ENCODE results near the gene PRPSAP2. TPM values are rescaled to one million over a fixed set of nuclear protein-coding genes. Genes with fewer than 3 reads are reported as not detected.
A peak's percentile ranks its signal among the peaks of the same experiment; 100 is the strongest.

PRPSAP2 gene
- polyA plus RNA-seq, 1 donor: 49.5 TPM

DNA sequence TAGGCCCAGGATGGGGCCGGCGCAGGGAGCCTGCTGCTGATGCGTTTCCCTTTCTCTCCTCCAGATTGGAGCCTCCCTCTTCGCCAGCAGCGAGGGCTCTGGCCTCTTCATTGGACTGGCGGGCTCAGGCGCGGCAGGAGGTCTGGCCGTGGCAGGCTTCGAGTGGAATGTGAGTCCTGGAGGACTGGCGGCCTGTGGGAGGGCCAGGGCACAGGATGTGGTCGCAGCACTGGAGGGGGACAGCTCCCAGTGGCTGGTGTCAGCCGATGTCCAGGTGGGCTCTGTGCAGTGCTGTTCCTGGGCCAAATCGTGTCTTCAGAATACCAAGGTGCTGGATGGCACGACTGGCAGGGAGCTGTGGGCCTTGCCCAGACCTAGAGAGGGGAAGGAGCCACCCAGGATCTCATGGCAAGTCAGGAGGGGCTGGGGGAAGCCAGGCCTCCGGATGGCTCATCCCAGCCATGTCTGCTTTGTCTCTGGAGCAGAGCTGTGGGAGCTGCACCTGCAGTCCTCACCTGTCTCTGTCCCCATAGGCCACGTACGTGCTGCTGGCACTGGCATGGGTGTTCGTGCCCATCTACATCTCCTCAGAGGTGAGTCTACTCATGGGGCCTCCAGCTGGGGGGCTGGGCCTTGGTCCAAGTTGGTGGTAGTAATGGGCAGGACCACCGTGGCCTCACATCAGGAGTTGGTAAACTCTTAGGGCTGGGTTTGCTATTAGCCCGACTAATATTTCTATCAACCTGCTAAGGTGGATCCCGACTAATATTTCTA is 101.3 kb downstream of the PRPSAP2 start:
- H3K9me3 ChIP-seq (ENCODE audit: control insufficient read depth, low read depth, low read length): peaks cover 2% of the 10 kb centered on the region
- H3K4me1 ChIP-seq (ENCODE audit: control insufficient read depth, insufficient read depth, low read length): peaks cover 34% of the 10 kb centered on the region
- no peaks in the 10 kb centered on the region for H3K36me3 ChIP-seq (ENCODE audit: control insufficient read depth, insufficient read depth, low read length)
- no peak overlapping the region for H3K4me3 ChIP-seq (ENCODE audit: low read length)
- peak in 1 of 2 donors; percentile 2 for DNase-seq
- 100% methylated on average over 1 of the region's 22 CpGs for WGBS (ENCODE audit: insufficient coverage, low lambda C conversion rate)
- H3K27ac ChIP-seq (ENCODE audit: low read length): no peak overlapping the region
- H3K27me3 ChIP-seq (ENCODE audit: control insufficient read depth, insufficient read depth, low read length): no peaks in the 10 kb centered on the region

DNA sequence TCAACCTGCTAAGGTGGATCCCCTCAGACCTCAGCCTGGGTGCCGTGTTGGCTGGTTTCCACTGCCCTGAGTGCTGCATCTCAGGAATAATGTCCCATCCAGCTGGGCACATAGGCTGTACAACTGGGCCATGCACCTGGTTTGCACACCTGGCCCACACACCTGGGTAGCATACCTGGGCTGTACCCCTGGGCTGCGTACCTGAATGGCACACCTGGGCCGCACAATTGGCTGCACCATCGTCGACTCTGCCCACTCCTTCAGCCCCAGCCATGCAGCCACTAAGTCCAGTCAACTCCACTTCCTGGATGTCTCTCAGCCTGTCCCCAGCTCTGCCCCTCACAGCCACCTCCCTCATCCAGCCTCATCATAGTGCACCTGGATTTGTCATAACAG is 101.9 kb downstream of the PRPSAP2 start:
- DNase-seq: peak in 1 of 2 donors; percentile 1
- no peaks in the 10 kb centered on the region for H3K27me3 ChIP-seq (ENCODE audit: control insufficient read depth, insufficient read depth, low read length)
- WGBS (ENCODE audit: insufficient coverage, low lambda C conversion rate): no CpG with 5 or more reads among the region's 5 CpGs
- H3K9me3 ChIP-seq (ENCODE audit: control insufficient read depth, low read depth, low read length): peaks cover 2% of the 10 kb centered on the region
- H3K27ac ChIP-seq (ENCODE audit: low read length): no peak overlapping the region
- H3K4me3 ChIP-seq (ENCODE audit: low read length): no peak overlapping the region
- no peaks in the 10 kb centered on the region for H3K36me3 ChIP-seq (ENCODE audit: control insufficient read depth, insufficient read depth, low read length)
- peaks cover 37% of the 10 kb centered on the region for H3K4me1 ChIP-seq (ENCODE audit: control insufficient read depth, insufficient read depth, low read length)

DNA sequence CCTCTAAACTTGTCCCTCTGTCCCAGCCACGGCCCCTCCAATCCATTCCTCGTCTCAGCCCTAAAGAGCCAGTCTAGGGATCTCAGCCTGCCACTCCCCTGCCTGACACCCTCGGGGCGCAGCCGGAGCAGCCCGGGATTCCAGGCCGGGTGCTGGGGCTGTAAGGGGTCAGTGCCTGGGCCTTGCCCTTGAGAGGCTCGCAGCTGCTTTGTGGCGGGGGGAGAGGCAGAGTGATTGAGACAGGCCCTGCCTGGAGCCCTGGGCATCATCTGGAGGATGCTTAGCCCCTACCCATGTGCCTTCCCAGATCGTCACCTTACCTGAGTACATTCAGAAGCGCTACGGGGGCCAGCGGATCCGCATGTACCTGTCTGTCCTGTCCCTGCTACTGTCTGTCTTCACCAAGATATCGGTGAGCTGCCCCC is 102.3 kb downstream of the PRPSAP2 start:
- no CpG with 5 or more reads among the region's 15 CpGs for WGBS (ENCODE audit: insufficient coverage, low lambda C conversion rate)
- H3K36me3 ChIP-seq (ENCODE audit: control insufficient read depth, insufficient read depth, low read length): no peaks in the 10 kb centered on the region
- no peak overlapping the region for H3K4me3 ChIP-seq (ENCODE audit: low read length)
- no peaks in the 10 kb centered on the region for H3K27me3 ChIP-seq (ENCODE audit: control insufficient read depth, insufficient read depth, low read length)
- peaks cover 37% of the 10 kb centered on the region for H3K4me1 ChIP-seq (ENCODE audit: control insufficient read depth, insufficient read depth, low read length)
- no peak for DNase-seq
- H3K27ac ChIP-seq (ENCODE audit: low read length): no peak overlapping the region
- H3K9me3 ChIP-seq (ENCODE audit: control insufficient read depth, low read depth, low read length): peaks cover 2% of the 10 kb centered on the region

DNA sequence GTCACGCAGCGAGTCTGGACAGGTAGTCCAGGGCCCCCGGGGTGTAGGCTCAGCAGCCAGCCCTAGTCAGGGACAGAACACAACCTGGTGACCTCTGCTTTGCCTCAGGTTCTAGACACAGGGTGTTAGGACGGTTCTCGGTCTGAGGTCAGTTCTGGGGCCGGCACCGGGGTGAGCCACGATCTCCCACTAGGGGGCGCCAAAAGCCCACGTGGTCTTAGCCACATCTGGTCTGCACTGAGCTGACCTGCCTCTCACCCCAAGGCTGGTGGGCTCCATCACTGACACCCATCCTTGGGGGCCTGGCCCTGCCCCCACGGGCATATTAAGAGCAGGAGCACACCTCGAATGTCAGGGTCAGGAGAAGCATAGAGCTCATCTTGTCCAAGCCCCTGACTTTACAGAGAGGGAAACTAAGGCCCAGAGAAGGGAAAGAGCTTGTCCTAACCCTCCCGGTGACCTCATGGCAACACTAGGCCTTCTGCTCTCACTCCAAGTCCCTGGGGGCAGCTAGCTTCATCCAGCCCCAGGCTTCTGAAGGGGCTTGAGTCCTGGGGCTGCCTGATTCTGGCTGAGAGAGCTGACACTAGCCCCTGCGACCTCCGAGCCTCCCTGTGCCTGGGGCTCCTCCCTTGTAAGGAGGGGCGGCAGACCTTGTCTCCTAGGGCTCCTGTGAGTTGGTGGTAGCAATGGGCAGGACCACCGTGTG is 103.0 kb downstream of the PRPSAP2 start:
- no peaks in the 10 kb centered on the region for H3K27me3 ChIP-seq (ENCODE audit: control insufficient read depth, insufficient read depth, low read length)
- DNase-seq: peak; percentile 56 to 60
- H3K4me1 ChIP-seq (ENCODE audit: control insufficient read depth, insufficient read depth, low read length): peaks cover 37% of the 10 kb centered on the region
- peaks cover 2% of the 10 kb centered on the region for H3K9me3 ChIP-seq (ENCODE audit: control insufficient read depth, low read depth, low read length)
- no CpG with 5 or more reads among the region's 17 CpGs for WGBS (ENCODE audit: insufficient coverage, low lambda C conversion rate)
- H3K27ac ChIP-seq (ENCODE audit: low read length): no peak overlapping the region
- H3K36me3 ChIP-seq (ENCODE audit: control insufficient read depth, insufficient read depth, low read length): no peaks in the 10 kb centered on the region
- no peak overlapping the region for H3K4me3 ChIP-seq (ENCODE audit: low read length)

DNA sequence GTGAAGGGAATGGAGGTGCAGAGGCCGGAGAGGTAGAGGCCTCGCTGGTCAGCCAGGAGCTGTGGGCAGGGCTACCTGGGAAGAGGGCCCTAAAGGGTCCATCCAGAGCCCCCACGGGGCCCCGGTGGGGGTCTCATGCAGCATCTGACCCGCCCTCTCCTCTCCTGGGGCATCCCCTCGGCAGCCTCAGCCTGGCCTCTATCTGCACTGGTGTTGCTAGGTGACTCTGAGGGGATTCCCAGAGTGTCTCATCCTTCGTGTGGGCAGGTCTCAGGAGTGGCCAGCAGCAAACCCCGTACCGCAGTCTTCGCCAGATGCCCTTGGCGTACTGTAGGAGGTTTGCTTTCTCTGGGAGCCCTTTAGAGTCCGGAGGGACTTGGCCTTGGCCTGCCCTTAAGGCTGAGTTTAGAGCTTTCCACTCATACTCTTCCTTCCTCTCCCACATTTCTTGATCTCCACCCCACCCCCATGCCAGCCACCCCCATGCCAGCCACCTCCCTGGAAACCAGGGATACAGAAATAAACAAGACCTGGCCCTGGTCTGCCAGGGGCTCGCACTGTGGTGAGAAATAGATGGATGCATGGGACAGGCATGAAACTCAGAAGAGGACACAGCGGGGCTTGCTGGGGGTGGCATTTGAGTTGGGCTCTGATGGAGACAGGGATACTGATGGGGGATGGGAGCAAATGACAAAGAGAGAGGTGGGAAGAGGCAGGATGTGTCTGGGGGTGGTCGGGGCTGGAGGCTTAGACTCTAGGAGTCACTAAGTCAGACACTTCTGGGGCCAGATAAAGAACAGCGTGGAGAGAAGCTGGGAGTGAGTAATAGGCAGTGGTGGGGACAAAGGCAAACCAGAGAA is 103.9 kb downstream of the PRPSAP2 start:
- no peak for DNase-seq
- Histone ChIP-seq H3K4me1 (ENCODE audit: control insufficient read depth, insufficient read depth, low read length) (peaks cover 37% of the 10 kb centered on the region), H3K9me3 (ENCODE audit: control insufficient read depth, low read depth, low read length) (peaks cover 2% of the 10 kb centered on the region), H3K27me3 (ENCODE audit: control insufficient read depth, insufficient read depth, low read length) (no peaks in the 10 kb centered on the region), H3K27ac (ENCODE audit: low read length) (peak overlapping the region; percentile 75), H3K36me3 (ENCODE audit: control insufficient read depth, insufficient read depth, low read length) (no peaks in the 10 kb centered on the region), H3K4me3 (ENCODE audit: low read length) (no peak overlapping the region)
- WGBS (ENCODE audit: insufficient coverage, low lambda C conversion rate): 43% methylated on average over 1 of the region's 16 CpGs

DNA sequence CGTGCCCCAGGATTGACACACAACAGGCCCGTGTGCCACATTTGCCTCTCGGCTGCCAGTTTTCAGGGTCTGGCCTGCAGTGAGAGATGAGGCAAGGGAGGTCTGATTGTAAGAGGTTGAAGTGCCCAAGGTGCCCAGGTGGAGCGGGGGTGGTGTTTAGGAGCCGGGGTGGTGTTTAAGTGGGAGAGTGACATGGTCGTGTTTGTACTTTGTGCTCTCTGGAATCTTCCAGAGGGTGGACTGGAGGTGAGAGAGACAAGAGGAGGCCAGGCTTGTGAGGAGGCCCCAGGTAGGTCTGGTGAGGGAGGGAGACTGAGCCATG is 104.5 kb downstream of the PRPSAP2 start:
- H3K9me3 ChIP-seq (ENCODE audit: control insufficient read depth, low read depth, low read length): peaks cover 2% of the 10 kb centered on the region
- H3K4me3 ChIP-seq (ENCODE audit: low read length): no peak overlapping the region
- peak in 1 of 2 donors; percentile 73 for DNase-seq
- no CpG with 5 or more reads among the region's 6 CpGs for WGBS (ENCODE audit: insufficient coverage, low lambda C conversion rate)
- H3K27me3 ChIP-seq (ENCODE audit: control insufficient read depth, insufficient read depth, low read length): no peaks in the 10 kb centered on the region
- peaks cover 39% of the 10 kb centered on the region for H3K4me1 ChIP-seq (ENCODE audit: control insufficient read depth, insufficient read depth, low read length)
- H3K36me3 ChIP-seq (ENCODE audit: control insufficient read depth, insufficient read depth, low read length): no peaks in the 10 kb centered on the region
- H3K27ac ChIP-seq (ENCODE audit: low read length): peak overlapping the region; percentile 75

DNA sequence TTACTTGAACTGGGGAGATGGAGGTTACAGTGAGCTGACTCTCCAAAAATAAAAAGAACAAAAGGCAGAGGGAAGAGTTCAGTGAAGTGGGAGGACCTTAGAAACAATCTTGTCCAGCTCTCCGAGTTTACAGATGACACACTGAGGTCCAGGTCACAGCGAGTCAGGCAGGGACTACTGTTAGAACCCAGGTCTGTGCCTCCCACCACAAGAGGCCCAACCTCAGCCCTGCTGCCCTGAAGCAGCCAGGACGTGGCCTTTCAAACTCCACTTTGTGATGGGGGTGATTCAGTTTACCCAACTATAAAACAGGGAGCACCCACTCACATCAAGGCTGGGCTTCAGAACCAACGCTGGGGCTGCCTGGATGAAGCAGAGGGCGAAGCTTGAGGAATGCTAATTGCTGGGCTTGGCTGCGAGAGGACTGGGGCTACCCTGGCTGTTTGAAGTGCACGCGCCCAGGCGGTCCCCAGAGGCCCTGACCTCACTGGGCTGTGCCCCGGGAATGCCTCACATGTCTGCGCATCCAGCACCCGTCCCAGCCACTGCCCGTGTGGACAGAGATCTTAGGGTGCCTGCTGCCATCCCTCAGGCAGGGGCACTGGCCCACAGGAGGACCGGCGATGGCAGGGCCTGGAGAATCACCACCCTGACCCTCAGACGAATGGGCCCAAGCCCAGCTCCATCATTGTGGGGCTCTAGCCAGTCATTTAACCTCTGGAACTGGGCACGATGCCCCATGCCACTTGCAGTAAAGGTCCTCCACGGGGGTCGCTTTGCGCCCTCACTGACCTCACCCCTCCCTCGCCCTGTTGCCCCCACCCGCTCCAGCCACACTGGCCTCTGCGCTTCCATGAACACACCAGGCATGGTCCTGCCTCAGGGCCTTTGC is 105.4 kb downstream of the PRPSAP2 start:
- H3K27ac ChIP-seq (ENCODE audit: low read length): peak overlapping the region; percentile 75
- H3K4me1 ChIP-seq (ENCODE audit: control insufficient read depth, insufficient read depth, low read length): peaks cover 48% of the 10 kb centered on the region
- no peak overlapping the region for H3K4me3 ChIP-seq (ENCODE audit: low read length)
- WGBS (ENCODE audit: insufficient coverage, low lambda C conversion rate): 100% methylated on average over 1 of the region's 23 CpGs
- no peaks in the 10 kb centered on the region for H3K36me3 ChIP-seq (ENCODE audit: control insufficient read depth, insufficient read depth, low read length)
- peak; percentile 82 to 83 for DNase-seq
- H3K27me3 ChIP-seq (ENCODE audit: control insufficient read depth, insufficient read depth, low read length): no peaks in the 10 kb centered on the region
- H3K9me3 ChIP-seq (ENCODE audit: control insufficient read depth, low read depth, low read length): peaks cover 2% of the 10 kb centered on the region

DNA sequence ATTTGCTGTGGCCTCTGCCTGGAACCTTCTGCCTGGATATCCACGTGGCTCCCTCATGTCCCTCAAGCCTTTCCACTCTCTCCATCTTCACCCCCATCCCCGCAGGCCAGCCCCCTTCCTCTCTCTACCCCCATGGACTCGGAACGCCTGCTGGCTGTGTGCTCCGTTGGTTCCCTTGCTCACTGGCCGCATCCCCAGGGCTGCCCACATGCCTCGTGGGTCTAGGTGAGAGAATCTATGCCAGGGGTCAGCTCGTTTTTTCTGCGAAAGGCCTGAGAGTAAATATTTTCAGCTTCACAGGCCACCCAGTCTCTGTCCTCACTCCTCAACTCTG is 106.1 kb downstream of the PRPSAP2 start:
- Histone ChIP-seq H3K27me3 (ENCODE audit: control insufficient read depth, insufficient read depth, low read length) (no peaks in the 10 kb centered on the region), H3K4me3 (ENCODE audit: low read length) (no peak overlapping the region), H3K27ac (ENCODE audit: low read length) (peak overlapping the region; percentile 75), H3K4me1 (ENCODE audit: control insufficient read depth, insufficient read depth, low read length) (peaks cover 54% of the 10 kb centered on the region), H3K9me3 (ENCODE audit: control insufficient read depth, low read depth, low read length) (peaks cover 1% of the 10 kb centered on the region), H3K36me3 (ENCODE audit: control insufficient read depth, insufficient read depth, low read length) (no peaks in the 10 kb centered on the region)
- no CpG with 5 or more reads among the region's 9 CpGs for WGBS (ENCODE audit: insufficient coverage, low lambda C conversion rate)
- DNase-seq: no peak

DNA sequence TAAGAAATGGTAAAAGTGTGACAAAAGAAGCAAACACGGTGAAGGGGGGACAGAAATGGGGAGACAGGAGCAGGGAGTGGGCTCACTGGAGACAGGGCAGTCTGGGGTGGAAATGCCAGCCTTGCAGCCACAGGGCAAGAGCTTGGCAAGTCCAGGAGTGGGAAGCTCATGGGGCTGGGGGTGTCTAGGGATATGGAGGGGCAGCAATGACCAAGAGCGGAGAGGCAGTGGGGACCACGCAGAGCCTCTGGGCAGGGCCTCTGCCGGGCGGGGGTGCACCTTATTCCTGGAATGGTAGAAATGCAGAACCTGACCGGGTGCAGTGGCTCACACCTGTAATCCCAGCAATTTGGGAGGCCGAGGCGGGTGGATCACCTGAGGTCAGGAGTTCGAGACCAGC is 106.6 kb downstream of the PRPSAP2 start:
- Histone ChIP-seq H3K4me3 (ENCODE audit: low read length) (no peak overlapping the region), H3K4me1 (ENCODE audit: control insufficient read depth, insufficient read depth, low read length) (peaks cover 60% of the 10 kb centered on the region), H3K9me3 (ENCODE audit: control insufficient read depth, low read depth, low read length) (no peaks in the 10 kb centered on the region), H3K27ac (ENCODE audit: low read length) (no peak overlapping the region), H3K36me3 (ENCODE audit: control insufficient read depth, insufficient read depth, low read length) (no peaks in the 10 kb centered on the region), H3K27me3 (ENCODE audit: control insufficient read depth, insufficient read depth, low read length) (no peaks in the 10 kb centered on the region)
- DNase-seq: no peak
- 100% methylated on average over 1 of the region's 9 CpGs for whole genome bisulfite sequencing (ENCODE audit: insufficient coverage, low lambda C conversion rate)

All from large intestine (tissue), 3 donors.